Dermis lymphatic vessel endothelial cell (primary cell): ENCODE measurements around the gene EIF4A2. TPM values are rescaled to one million over a fixed set of nuclear protein-coding genes. Genes with fewer than 3 reads are reported as not detected.

ENCODE experiments used
- total RNA-seq: library from RNA; depleted of rRNA; stranded (reverse); fragments of >200 nt; gene quantifications from 2 replicates; pipeline ENCODE4 v1.2.1, GENCODE V29; 2014

The EIF4A2 gene
- 452 and 554 TPM in 2 replicates for total RNA-seq

DNA sequence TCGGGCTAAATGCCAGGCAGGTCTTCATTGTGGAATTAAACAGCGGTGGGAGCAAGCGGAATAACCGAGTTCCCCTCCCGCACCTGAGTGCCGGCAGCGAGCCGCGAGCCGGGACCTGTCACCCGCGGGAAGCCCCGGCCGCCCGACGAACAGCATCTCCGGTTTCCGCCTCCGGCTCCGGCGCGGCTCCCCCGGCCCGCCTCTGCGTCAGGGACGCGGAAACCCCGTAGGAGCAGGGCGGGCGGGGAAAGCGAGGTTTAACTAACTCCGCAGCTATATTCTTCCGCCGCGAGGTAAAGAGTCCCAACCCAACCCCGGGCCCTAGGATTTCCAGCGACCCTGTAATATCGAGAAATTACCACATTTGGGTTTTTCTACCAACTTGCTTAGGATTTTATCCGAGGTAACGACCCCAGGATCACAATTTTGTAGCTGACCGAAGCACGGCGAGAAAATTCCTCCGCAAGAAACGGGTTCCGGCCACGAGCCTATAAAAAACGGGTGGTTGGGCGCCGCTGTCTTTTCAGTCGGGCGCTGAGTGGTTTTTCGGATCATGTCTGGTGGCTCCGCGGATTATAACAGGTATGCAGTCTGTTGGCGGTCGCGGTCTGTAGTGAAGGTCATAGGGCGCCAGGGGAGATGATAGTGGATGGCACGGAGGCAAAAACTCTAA lies at the start of gene EIF4A2:
Gene EIF4A2 (plus strand): TSS at position 520 of the 673 bp plus-strand sequence. CDS start 34 bp downstream, at position 554.

DNA sequence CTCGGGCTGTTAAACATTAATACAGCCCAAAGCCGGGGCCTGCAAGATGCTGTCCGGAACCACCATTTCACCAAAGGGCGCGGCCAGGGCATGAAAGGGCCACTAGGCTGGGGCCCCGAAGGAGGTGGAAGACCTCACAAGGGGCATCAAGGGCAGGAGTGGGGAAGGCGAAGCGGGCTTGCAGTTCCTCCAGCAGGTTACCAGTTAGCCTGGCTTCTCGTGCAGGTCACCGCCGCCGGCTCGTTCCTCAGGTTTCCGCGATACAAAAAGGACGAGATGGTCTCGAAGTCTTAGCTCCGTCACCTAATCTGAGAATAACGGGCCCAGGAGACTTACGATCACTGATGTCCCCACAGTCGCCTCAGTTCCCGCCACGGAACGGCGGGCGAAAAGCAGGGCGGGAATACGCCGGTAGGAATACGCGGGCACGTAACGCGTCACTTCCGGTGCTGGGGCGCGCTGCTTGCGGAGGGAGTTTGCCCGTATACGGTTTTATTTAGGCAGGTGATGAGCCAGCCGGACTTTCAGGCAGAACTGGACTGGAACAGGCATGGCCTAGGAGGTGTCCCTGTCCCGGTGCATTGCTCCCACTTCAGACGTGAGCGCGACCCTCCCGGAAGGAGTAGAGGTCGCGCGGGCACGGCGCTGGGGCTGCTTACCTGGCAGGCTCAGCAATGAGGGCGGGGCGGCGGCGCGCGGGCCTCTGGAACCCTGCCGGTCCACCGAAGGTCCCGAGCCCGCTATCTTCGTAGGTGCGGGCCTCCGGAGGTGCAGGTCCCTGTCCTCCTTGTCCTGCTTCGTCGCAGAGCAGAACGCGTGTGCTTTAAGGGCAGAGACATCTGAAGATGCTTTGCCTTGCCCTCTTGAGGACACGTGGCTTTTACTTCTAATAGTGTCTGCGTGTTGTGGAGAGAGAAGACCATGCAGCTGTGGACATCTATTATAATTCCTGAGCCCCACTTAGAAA lies 23.0 kb downstream of the EIF4A2 start, which contains the start of gene RFC4:
Gene RFC4 (minus strand): TSS at position 394 of the 967 bp plus-strand sequence. CDS start 1,769 bp downstream, outside the sequence.

Other genes starting within 250 kb of the EIF4A2 start
- gene CRYGS, start 239.2 kb upstream of the EIF4A2 start, total RNA-seq = 0.98 and 1.1 TPM in 2 replicates
- gene TBCCD1, start 216.2 kb upstream of the EIF4A2 start, total RNA-seq = 15.9 and 19.3 TPM in 2 replicates
- gene DNAJB11, start 212.9 kb upstream of the EIF4A2 start, total RNA-seq = 51.0 and 59.7 TPM in 2 replicates
- gene AHSG, start 170.5 kb upstream of the EIF4A2 start, total RNA-seq = 0.09 TPM in 1 of 2 replicates, not detected in the other
- not detected in 2 replicates for gene FETUB, start 143.2 kb upstream of the EIF4A2 start, total RNA-seq
- not detected in 2 replicates for gene HRG, start 117.6 kb upstream of the EIF4A2 start, total RNA-seq
- not detected in 2 replicates for gene KNG1, start 66.2 kb upstream of the EIF4A2 start, total RNA-seq
- gene RFC4, start 22.9 kb downstream of the EIF4A2 start, total RNA-seq = 7.9 and 9.6 TPM in 2 replicates
- not detected in 2 replicates for gene ADIPOQ, start 59.1 kb downstream of the EIF4A2 start, total RNA-seq
- gene ST6GAL1, start 146.9 kb downstream of the EIF4A2 start, total RNA-seq = 34.5 and 75.0 TPM in 2 replicates